Neuronal stem cell (in vitro differentiated cells): ENCODE results near the gene TMEM247.

ENCODE experiments used
- DNase-seq: peaks from one replicate; pipeline ENCODE4 v3.0.0-alpha.2; 2013; ENCODE audit warnings: low spot score
- H2AFZ ChIP-seq: one replicate; pipeline ENCODE4 v1.6.1; 2013; ENCODE audit warnings: mild to moderate bottlenecking, low read length, inconsistent platforms
- H2AK5ac ChIP-seq: 2 replicates; pipeline ENCODE4 v1.6.1; 2013; ENCODE audit warnings: low read depth, mild to moderate bottlenecking, inconsistent platforms, low read length, moderate library complexity, mixed read lengths
- H2BK120ac ChIP-seq: 2 replicates; pipeline ENCODE4 v1.6.1; 2013; ENCODE audit warnings: low read depth, mild to moderate bottlenecking, inconsistent platforms, low read length, moderate library complexity, mixed read lengths
- H2BK12ac ChIP-seq: one replicate; pipeline ENCODE4 v1.6.1; 2013; ENCODE audit warnings: low read length, inconsistent platforms
- H2BK15ac ChIP-seq: 2 replicates; pipeline ENCODE4 v1.6.1; 2013; ENCODE audit warnings: mild to moderate bottlenecking, low read length, inconsistent platforms, mixed read lengths
- H2BK5ac ChIP-seq: one replicate; pipeline ENCODE4 v1.6.1; 2013; ENCODE audit warnings: inconsistent platforms, mild to moderate bottlenecking, low read length, moderate library complexity
- H3K14ac ChIP-seq: one replicate; pipeline ENCODE4 v1.6.1; 2013; ENCODE audit warnings: low read length, inconsistent platforms
- H3K18ac ChIP-seq: 2 replicates; pipeline ENCODE4 v1.6.1; 2013; ENCODE audit warnings: low read length, inconsistent platforms
- H3K23ac ChIP-seq: 2 replicates; pipeline ENCODE4 v1.6.1; 2013; ENCODE audit warnings: low read depth, mild to moderate bottlenecking, mixed read lengths, low read length, inconsistent platforms; ENCODE audit not compliant: poor library complexity
- H3K27ac ChIP-seq: replicated peaks from 3 replicates; pipeline ENCODE4 v1.5.1; 2013; ENCODE audit warnings: low read length, inconsistent platforms
- H3K27me3 ChIP-seq, 3 experiments: 2 replicates each; pipeline ENCODE4 v1.6.1; 2013; ENCODE audit warnings: low read length in 3 of 3, mild to moderate bottlenecking in 2 of 3, inconsistent platforms in 1 of 3, low read depth in 1 of 3, mixed read lengths in 1 of 3, moderate library complexity in 1 of 3; ENCODE audit not compliant: control insufficient read depth in 3 of 3, insufficient read depth in 3 of 3
- H3K36me3 ChIP-seq, 2 donors: replicated peaks in 1 of 2; 2 replicates each; pipeline ENCODE4 v1.6.1; 2013; ENCODE audit warnings: low read length in 2 of 2; ENCODE audit not compliant: control insufficient read depth in 2 of 2, insufficient read depth in 2 of 2
- H3K4ac ChIP-seq: 2 replicates; pipeline ENCODE4 v1.6.1; 2013; ENCODE audit warnings: inconsistent platforms, mild to moderate bottlenecking, low read length, moderate library complexity
- H3K4me1 ChIP-seq, 2 donors: 1 replicate in 1 of 2; 2 replicates in 1 of 2; pipeline ENCODE4 v1.6.1; 2013; ENCODE audit warnings: low read length in 2 of 2, low read depth in 1 of 2; ENCODE audit not compliant: control insufficient read depth in 2 of 2, insufficient read depth in 1 of 2
- H3K4me2 ChIP-seq: one replicate; pipeline ENCODE4 v1.6.1; 2013; ENCODE audit warnings: mild to moderate bottlenecking, low read length, inconsistent platforms; ENCODE audit not compliant: insufficient read depth, poor library complexity, severe bottlenecking
- H3K4me3 ChIP-seq, 2 donors: 2 replicates each; pipeline ENCODE4 v1.5.1; 2013; ENCODE audit warnings: low read length in 2 of 2, mild to moderate bottlenecking in 2 of 2, inconsistent platforms in 1 of 2, moderate library complexity in 1 of 2
- H3K79me1 ChIP-seq: one replicate; pipeline ENCODE4 v1.6.1; 2013; ENCODE audit warnings: low read depth, mild to moderate bottlenecking, inconsistent platforms, low read length, moderate library complexity
- H3K9ac ChIP-seq: one replicate; pipeline ENCODE4 v1.6.1; 2013; ENCODE audit warnings: mild to moderate bottlenecking, low read depth, low read length, inconsistent platforms; ENCODE audit not compliant: poor library complexity
- H3K9me3 ChIP-seq, 2 donors: replicated peaks in 1 of 2; 2 replicates each; pipeline versions ENCODE3 to v1.6.1; 2013; ENCODE audit warnings: low read length in 2 of 2, mild to moderate bottlenecking in 2 of 2, inconsistent platforms in 1 of 2, low read depth in 1 of 2, mixed read lengths in 1 of 2, moderate library complexity in 1 of 2; ENCODE audit not compliant: control insufficient read depth in 2 of 2, insufficient read depth in 1 of 2
- H4K8ac ChIP-seq: one replicate; pipeline ENCODE4 v1.6.1; 2013; ENCODE audit warnings: low read depth, mild to moderate bottlenecking, inconsistent platforms, low read length, moderate library complexity
- H4K91ac ChIP-seq: one replicate; pipeline ENCODE4 v1.6.1; 2013; ENCODE audit warnings: low read length, low read depth, mild to moderate bottlenecking, inconsistent platforms; ENCODE audit not compliant: poor library complexity
- WGBS, 2 donors: extraction: QIAGEN DNeasy Blood & Tissue Kit; methylation state at CpG; one replicate each; pipeline ENCODE4 v1.1.7; 2013; ENCODE audit warnings: missing lambda C conversion rate in 2 of 2, mixed read lengths in 1 of 2; ENCODE audit not compliant: insufficient read length in 2 of 2, insufficient replicate concordance in 1 of 2; ENCODE audit errors: extremely low coverage in 2 of 2; 5-methylcytosine and 5-hydroxymethylcytosine counted together

Gene TMEM247

DNA sequence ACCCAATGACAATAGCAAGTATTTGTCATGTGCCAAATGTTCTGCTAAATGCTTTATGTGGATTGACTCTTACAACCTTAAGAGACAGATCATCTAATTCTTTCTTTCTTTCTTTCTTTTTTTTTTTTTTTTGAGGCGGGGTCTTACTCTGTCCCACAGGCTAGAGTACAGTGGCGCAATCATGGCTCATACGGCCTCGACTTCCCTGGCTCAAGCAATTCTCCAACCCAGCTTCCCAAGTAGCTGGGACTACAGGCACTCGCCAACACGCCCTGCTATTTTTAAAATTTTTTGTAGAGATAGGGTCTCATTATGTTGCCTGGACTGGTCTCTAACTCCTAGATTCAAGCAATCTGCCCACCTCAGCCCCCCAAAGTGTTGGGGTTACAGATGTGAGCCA is 21.4 kb downstream of the TMEM247 start:
- peaks cover 0 to 52% (median 13%) of the 10 kb centered on the region in 3 experiments for H3K27me3 ChIP-seq
- no CpG with 5 or more reads among the region's 6 CpGs for WGBS, 2 donors
- no peak overlapping the region for H2BK15ac ChIP-seq

DNA sequence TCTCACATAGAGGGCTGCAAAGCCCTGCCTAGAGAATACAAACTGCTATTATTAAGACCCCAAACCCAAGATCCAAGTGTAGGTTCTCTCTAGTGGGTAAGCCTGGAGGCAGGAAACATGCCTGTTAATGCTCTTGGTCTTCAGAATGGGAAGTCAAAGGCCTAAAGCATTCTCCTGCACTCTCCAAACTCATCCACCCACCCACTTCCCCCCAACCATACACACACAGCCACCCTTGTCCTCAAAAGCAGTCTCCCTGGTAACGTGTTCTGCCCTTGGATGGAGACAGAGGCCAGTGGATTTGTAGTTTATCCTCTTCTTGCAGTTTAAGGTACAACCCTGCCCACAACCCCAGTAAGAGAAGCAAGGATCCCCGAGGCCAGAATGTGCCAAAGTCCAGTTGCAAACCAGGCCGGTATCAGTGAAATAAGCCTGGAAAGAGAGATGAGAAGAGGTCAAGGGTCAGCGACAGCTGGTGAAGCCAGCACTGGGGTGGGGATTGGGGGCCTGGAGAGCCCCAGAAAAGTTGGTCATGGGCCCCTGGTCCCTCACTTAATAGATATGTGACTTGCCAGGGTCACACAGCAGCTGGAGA is 23.0 kb downstream of the TMEM247 start:
- no peak overlapping the region for H2AFZ ChIP-seq
- H2BK15ac ChIP-seq: no peak overlapping the region
- no peak overlapping the region for H3K9ac ChIP-seq
- no peak overlapping the region for H3K4ac ChIP-seq
- H3K36me3 ChIP-seq: no peaks in the 10 kb centered on the region
- no peak overlapping the region for H3K4me2 ChIP-seq
- no peak overlapping the region for H4K8ac ChIP-seq
- H3K18ac ChIP-seq: no peak overlapping the region
- DNase-seq: no peak
- no peak overlapping the region for H4K91ac ChIP-seq
- peaks cover 0 to 52% (median 12%) of the 10 kb centered on the region in 3 experiments for H3K27me3 ChIP-seq
- H2AK5ac ChIP-seq: no peak overlapping the region
- H2BK12ac ChIP-seq: no peak overlapping the region
- no peaks in the 10 kb centered on the region for H3K9me3 ChIP-seq
- WGBS, 2 donors: no CpG with 5 or more reads among the region's 4 CpGs
- H3K79me1 ChIP-seq: no peaks in the 10 kb centered on the region
- no peak overlapping the region for H3K23ac ChIP-seq
- no peak overlapping the region for H2BK120ac ChIP-seq
- no peak overlapping the region for H2BK5ac ChIP-seq
- H3K4me3 ChIP-seq: no peak overlapping the region
- H3K4me1 ChIP-seq: peaks cover 3 to 4% of the 10 kb centered on the region in 2 donors
- no peak overlapping the region for H3K27ac ChIP-seq
- H3K14ac ChIP-seq: no peak overlapping the region

More for the DNA sequence above, 21.4 kb downstream of the TMEM247 start:
- DNase-seq: no peak
- no peak overlapping the region for H3K18ac ChIP-seq
- no peak overlapping the region for H4K91ac ChIP-seq
- H3K36me3 ChIP-seq: no peaks in the 10 kb centered on the region
- H2BK120ac ChIP-seq: no peak overlapping the region
- no peak overlapping the region for H3K4ac ChIP-seq
- H3K79me1 ChIP-seq: no peaks in the 10 kb centered on the region
- H2BK12ac ChIP-seq: no peak overlapping the region
- no peak overlapping the region for H3K4me2 ChIP-seq
- no peak overlapping the region for H3K27ac ChIP-seq
- H3K9me3 ChIP-seq: no peaks in the 10 kb centered on the region
- no peak overlapping the region for H3K9ac ChIP-seq
- H2AK5ac ChIP-seq: no peak overlapping the region
- no peak overlapping the region for H3K14ac ChIP-seq
- no peak overlapping the region for H3K23ac ChIP-seq
- H4K8ac ChIP-seq: no peak overlapping the region
- no peak overlapping the region for H3K4me3 ChIP-seq
- peak overlapping the region; percentile 93 for H2AFZ ChIP-seq
- peaks cover 3 to 4% of the 10 kb centered on the region in 2 donors for H3K4me1 ChIP-seq
- H2BK5ac ChIP-seq: no peak overlapping the region

- Histone ChIP-seq H3K23ac (no peak overlapping the region), H3K4me2 (no peak overlapping the region), H3K9ac (no peak overlapping the region), H4K91ac (no peak overlapping the region), H2AK5ac (no peak overlapping the region), H3K4me1 (peaks cover 3 to 4% of the 10 kb centered on the region in 2 donors), H2AFZ (no peak overlapping the region), H3K27me3 (peaks cover 0 to 39% (median 5%) of the 10 kb centered on the region in 3 experiments), H4K8ac (no peak overlapping the region), H3K27ac (no peak overlapping the region), H3K18ac (no peak overlapping the region), H3K4me3 (no peak overlapping the region), H3K9me3 (no peaks in the 10 kb centered on the region), H3K79me1 (no peaks in the 10 kb centered on the region), H3K36me3 (no peaks in the 10 kb centered on the region), H2BK120ac (no peak overlapping the region), H2BK15ac (no peak overlapping the region), H3K14ac (no peak overlapping the region), H2BK12ac (no peak overlapping the region), H3K4ac (no peak overlapping the region), H2BK5ac (no peak overlapping the region)
- no peak for DNase-seq
- no CpG with 5 or more reads among the region's 4 CpGs for WGBS, 2 donors
Measured at GRCh38 chr2:46503686-46504085, 24.3 kb downstream of the TMEM247 start.

DNA sequence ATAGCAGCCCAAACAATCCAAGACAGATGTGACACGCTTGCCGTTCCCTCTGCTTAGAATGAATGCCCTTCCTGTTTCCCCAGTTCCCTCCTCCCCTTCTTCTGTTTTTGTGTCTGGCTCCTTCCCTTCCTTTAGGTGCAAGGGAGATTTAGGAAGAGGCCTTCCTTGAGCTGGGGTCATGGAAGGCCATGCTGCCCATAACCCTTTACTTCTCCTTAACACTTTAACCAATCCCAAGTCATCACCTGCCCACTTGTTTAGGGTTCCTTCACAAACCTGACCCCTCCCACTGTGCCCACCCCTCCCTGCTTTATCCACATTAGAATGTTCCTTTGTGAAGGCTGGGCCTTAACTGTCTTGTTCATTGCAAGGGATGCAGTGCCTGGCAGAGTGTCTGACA is 24.9 kb downstream of the TMEM247 start:
- Histone ChIP-seq H3K79me1 (no peaks in the 10 kb centered on the region), H3K9me3 (no peaks in the 10 kb centered on the region), H4K8ac (no peak overlapping the region), H2AK5ac (no peak overlapping the region), H3K27ac (no peak overlapping the region), H3K27me3 (peaks cover 0 to 33% (median 5%) of the 10 kb centered on the region in 3 experiments), H3K4ac (no peak overlapping the region), H3K14ac (no peak overlapping the region), H3K4me1 (peaks cover 3 to 4% of the 10 kb centered on the region in 2 donors), H3K23ac (no peak overlapping the region), H3K4me3 (no peak overlapping the region), H3K18ac (no peak overlapping the region), H3K36me3 (no peaks in the 10 kb centered on the region), H3K4me2 (no peak overlapping the region), H4K91ac (no peak overlapping the region), H2BK120ac (no peak overlapping the region), H2BK5ac (no peak overlapping the region), H2BK15ac (no peak overlapping the region), H3K9ac (no peak overlapping the region), H2AFZ (no peak overlapping the region), H2BK12ac (no peak overlapping the region)
- DNase-seq: no peak
- no CpG with 5 or more reads among the region's 2 CpGs for WGBS, 2 donors
